H1 (cell line): ENCODE measurements around the gene PRSS21. TPM values are rescaled to one million over a fixed set of nuclear protein-coding genes. Genes with fewer than 3 reads are reported as not detected.
A peak's percentile ranks its signal among the peaks of the same experiment; 100 is the strongest.

Source experiments
- CTCF ChIA-PET: fragments of 300-600 bp; sonication (Branson Sonifier 250); formaldehyde crosslinking; loops from one replicate; lab custom pipeline; 2021; ENCODE audit not compliant: partially characterized antibody; lab: Charles Lee
- POLR2A ChIA-PET: fragments of 300-600 bp; sonication (Branson Sonifier 250); formaldehyde crosslinking; loops from one replicate; lab custom pipeline; 2021; ENCODE audit warnings: inconsistent platforms; ENCODE audit not compliant: partially characterized antibody; lab: Charles Lee
- DNase-seq, 2 experiments: peaks; one replicate each; pipeline versions ENCODE4 v3.0.0 to v3.0.0-alpha.2; 2010 to 2022; ENCODE audit warnings: low spot score in 2 of 2, low read depth in 1 of 2, mixed read lengths in 1 of 2
- FAIRE-seq: peaks from 2 replicates; lab custom pipeline; 2011; peaks lifted over from hg19 to GRCh38; lab: Jason Lieb, UNC
- H2AFZ ChIP-seq: 2 replicates; pipeline ENCODE4 v1.8.1; 2012; ENCODE audit warnings: low read length, inconsistent platforms
- H2AK5ac ChIP-seq: 2 replicates; pipeline ENCODE4 v1.6.1; 2013; ENCODE audit warnings: low read depth, low read length
- H2BK120ac ChIP-seq: replicated peaks from 2 replicates; pipeline ENCODE3; 2013; ENCODE audit warnings: low read depth, low read length, inconsistent platforms
- H2BK12ac ChIP-seq: 2 replicates; pipeline ENCODE4 v1.6.1; 2013; ENCODE audit warnings: low read depth, low read length
- H2BK15ac ChIP-seq: 2 replicates; pipeline ENCODE4 v1.6.1; 2013; ENCODE audit warnings: low read length
- H2BK20ac ChIP-seq: 2 replicates; pipeline ENCODE4 v1.6.1; 2013; ENCODE audit warnings: low read length
- H2BK5ac ChIP-seq: 2 replicates; pipeline ENCODE4 v1.6.1; 2013; ENCODE audit warnings: low read depth, low read length
- H3K14ac ChIP-seq: 2 replicates; pipeline ENCODE4 v1.6.1; 2013; ENCODE audit warnings: inconsistent platforms; ENCODE audit not compliant: insufficient read length
- H3K18ac ChIP-seq: 2 replicates; pipeline ENCODE4 v1.6.1; 2013; ENCODE audit warnings: low read length; ENCODE audit errors: extremely low read depth
- H3K23ac ChIP-seq: 2 replicates; pipeline ENCODE4 v1.6.1; 2013; ENCODE audit warnings: inconsistent platforms; ENCODE audit not compliant: insufficient read length
- H3K23me2 ChIP-seq: 2 replicates; pipeline ENCODE4 v1.6.1; 2013; ENCODE audit warnings: low read depth, low read length
- H3K27ac ChIP-seq: 2 replicates; pipeline ENCODE4 v1.6.1; 2011; ENCODE audit warnings: low read depth, low read length, inconsistent platforms
- H3K27me3 ChIP-seq, 4 experiments: replicated peaks in 1 of 4; 1 replicate in 1 of 4; 2 replicates in 3 of 4; pipeline versions ENCODE4 v1.6.1 to v1.8.1; 2011 to 2013; ENCODE audit warnings: low read length in 3 of 4, mild to moderate bottlenecking in 3 of 4, inconsistent platforms in 2 of 4, mixed read lengths in 2 of 4, moderate library complexity in 1 of 4; ENCODE audit not compliant: control insufficient read depth in 3 of 4, insufficient read depth in 3 of 4; ENCODE audit errors: extremely low read depth in 1 of 4
- H3K36me3 ChIP-seq, 4 experiments: 2 replicates each; pipeline versions ENCODE4 v1.6.1 to v1.8.1; 2011 to 2013; ENCODE audit warnings: mild to moderate bottlenecking in 4 of 4, low read length in 3 of 4, moderate library complexity in 2 of 4, control low read depth in 1 of 4, inconsistent platforms in 1 of 4; ENCODE audit not compliant: insufficient read depth in 4 of 4, control insufficient read depth in 2 of 4
- H3K4ac ChIP-seq: replicated peaks from 2 replicates; pipeline ENCODE3; 2013; ENCODE audit warnings: low read length, low read depth, mixed read lengths, inconsistent platforms; ENCODE audit not compliant: insufficient read length
- H3K4me1 ChIP-seq, 4 experiments: replicated peaks in 1 of 4; 1 replicate in 1 of 4; 2 replicates in 3 of 4; pipeline versions ENCODE4 v1.6.1 to v1.8.1; 2011 to 2013; ENCODE audit warnings: low read length in 3 of 4, inconsistent platforms in 2 of 4, mixed read lengths in 1 of 4; ENCODE audit not compliant: insufficient read depth in 4 of 4, control insufficient read depth in 3 of 4
- H3K4me2 ChIP-seq, 2 experiments: 2 replicates each; pipeline versions ENCODE4 v1.6.1 to v1.8.1; 2011 to 2013; ENCODE audit warnings: low read depth in 2 of 2, low read length in 2 of 2, control low read depth in 1 of 2, inconsistent platforms in 1 of 2, mild to moderate bottlenecking in 1 of 2; ENCODE audit not compliant: insufficient read depth in 1 of 2
- H3K4me3 ChIP-seq, 4 experiments: fragments of 200-600, 300-600 bp in 1 of 4; sonication (generic), shearing (Covaris generic), sonication (Bioruptor Twin) in 1 of 4; 2 replicates each; pipeline versions ENCODE4 v1.5.1 to v1.8.1; 2011 to 2016; ENCODE audit warnings: low read length in 4 of 4, low read depth in 3 of 4, control low read depth in 2 of 4, inconsistent platforms in 2 of 4, mild to moderate bottlenecking in 2 of 4, mixed read lengths in 1 of 4, moderate library complexity in 1 of 4; ENCODE audit not compliant: insufficient read depth in 2 of 4; ENCODE audit errors: extremely low read depth in 1 of 4
- H3K56ac ChIP-seq: replicated peaks from 2 replicates; pipeline ENCODE3; 2013; ENCODE audit warnings: low read depth, mild to moderate bottlenecking, mixed read lengths, low read length, inconsistent platforms; ENCODE audit not compliant: insufficient read length
- H3K79me1 ChIP-seq: 2 replicates; pipeline ENCODE4 v1.6.1; 2013; ENCODE audit warnings: low read depth, low read length, control low read depth
- H3K79me2 ChIP-seq, 2 experiments: 2 replicates each; pipeline versions ENCODE4 v1.6.1 to v1.8.1; 2012 to 2013; ENCODE audit warnings: low read length in 2 of 2, mild to moderate bottlenecking in 2 of 2, inconsistent platforms in 1 of 2; ENCODE audit not compliant: insufficient read depth in 2 of 2, control insufficient read depth in 1 of 2
- H3K9ac ChIP-seq, 4 experiments: replicated peaks in 1 of 4; 1 replicate in 1 of 4; 2 replicates in 3 of 4; pipeline versions ENCODE4 v1.6.1 to v1.8.1; 2011 to 2013; ENCODE audit warnings: low read depth in 3 of 4, low read length in 3 of 4, control low read depth in 2 of 4, mild to moderate bottlenecking in 2 of 4, moderate library complexity in 2 of 4, inconsistent platforms in 1 of 4; ENCODE audit errors: extremely low read depth in 1 of 4
- H3K9me3 ChIP-seq, 2 experiments: 2 replicates each; pipeline versions ENCODE4 v1.6.1 to v1.8.1; 2012 to 2013; ENCODE audit warnings: mild to moderate bottlenecking in 2 of 2, moderate library complexity in 2 of 2, control low read depth in 1 of 2, inconsistent platforms in 1 of 2, low read depth in 1 of 2, low read length in 1 of 2, mixed read lengths in 1 of 2; ENCODE audit not compliant: insufficient read depth in 2 of 2
- H4K20me1 ChIP-seq, 2 experiments: replicated peaks in 1 of 2; 2 replicates each; pipeline versions ENCODE3 to v1.8.1; 2011 to 2013; ENCODE audit warnings: inconsistent platforms in 2 of 2, low read length in 2 of 2, mild to moderate bottlenecking in 1 of 2; ENCODE audit not compliant: insufficient read depth in 2 of 2, control insufficient read depth in 1 of 2
- H4K5ac ChIP-seq: 2 replicates; pipeline ENCODE4 v1.6.1; 2013; ENCODE audit warnings: low read length, low read depth, mixed read lengths, inconsistent platforms; ENCODE audit not compliant: insufficient read length
- H4K8ac ChIP-seq: 2 replicates; pipeline ENCODE4 v1.8.0; 2013; ENCODE audit warnings: mild to moderate bottlenecking, moderate library complexity, low read length, inconsistent platforms; ENCODE audit not compliant: insufficient read depth; ENCODE audit errors: extremely low read depth
- H4K91ac ChIP-seq: replicated peaks from 2 replicates; pipeline ENCODE3; 2013; ENCODE audit warnings: low read length, mixed read lengths, inconsistent platforms; ENCODE audit not compliant: insufficient read length
- ATF3 ChIP-seq: IDR thresholded peaks from 2 replicates; pipeline ENCODE4 v1.6.1; 2011; ENCODE audit warnings: low read depth, mild to moderate bottlenecking, low read length; ENCODE audit not compliant: insufficient read depth
- FOSL1 ChIP-seq: IDR thresholded peaks from 2 replicates; pipeline ENCODE4 v1.6.1; 2011; ENCODE audit warnings: mild to moderate bottlenecking, low read depth, low read length, moderate library complexity; ENCODE audit not compliant: insufficient read depth
- GABPA ChIP-seq: IDR thresholded peaks from 2 replicates; pipeline ENCODE4 v1.6.1; 2011; ENCODE audit warnings: mild to moderate bottlenecking, low read length, moderate library complexity, borderline replicate concordance; ENCODE audit not compliant: insufficient read depth
- JUN ChIP-seq: IDR thresholded peaks from 2 replicates; pipeline ENCODE4 v1.6.1; 2011; ENCODE audit warnings: low read depth, mild to moderate bottlenecking, improper control_type of control experiment, low read length
- RFX5 ChIP-seq: IDR thresholded peaks from 2 replicates; pipeline ENCODE4 v1.6.1; 2011; ENCODE audit warnings: low read depth, low read length, improper control_type of control experiment, borderline replicate concordance
- SAP30 ChIP-seq: fragments of 300-600 bp; sonication (generic); IDR thresholded peaks from 2 replicates; pipeline ENCODE4 v1.7.1; 2012; ENCODE audit warnings: low read length, moderate library complexity, mild to moderate bottlenecking, inconsistent platforms; ENCODE audit not compliant: insufficient read depth, insufficient replicate concordance
- SP4 ChIP-seq: IDR thresholded peaks from 2 replicates; pipeline ENCODE4 v1.6.1; 2012; ENCODE audit warnings: low read length, inconsistent platforms
- SRF ChIP-seq: IDR thresholded peaks from 2 replicates; pipeline ENCODE4 v1.6.1; 2011; ENCODE audit warnings: mild to moderate bottlenecking, low read depth, low read length, moderate library complexity
- TCF12 ChIP-seq: IDR thresholded peaks from 2 replicates; pipeline ENCODE4 v1.6.1; 2011; ENCODE audit warnings: low read depth, mild to moderate bottlenecking, low read length
- TEAD4 ChIP-seq: IDR thresholded peaks from 2 replicates; pipeline ENCODE4 v1.6.1; 2012; ENCODE audit warnings: low read depth, low read length, inconsistent platforms, mixed read lengths
- WGBS, 2 experiments: shearing (Covaris generic) in 1 of 2; methylation state at CpG; one replicate each; pipeline versions ENCODE4 v1.1.6 to v1.1.7; 2013 to 2015; ENCODE audit warnings: low lambda C conversion rate in 2 of 2, mixed read lengths in 2 of 2, inconsistent platforms in 1 of 2, low coverage in 1 of 2, missing lambda C conversion rate in 1 of 2; ENCODE audit not compliant: insufficient replicate concordance in 2 of 2, insufficient coverage in 1 of 2, insufficient read length in 1 of 2; ENCODE audit errors: extremely low coverage in 1 of 2, missing lambda C conversion rate in 1 of 2; 5-methylcytosine and 5-hydroxymethylcytosine counted together
- polyA plus RNA-seq, 7 experiments: library from polyadenylated mRNA; depleted of rRNA in 3 of 7; stranded (reverse) in 5 of 7; unstranded in 2 of 7; fragments of >200 nt in 5 of 7; fragments of 200-250 nt in 2 of 7; gene quantifications; 1 replicate in 5 of 7; 2 replicates in 1 of 7; 4 replicates in 1 of 7; pipeline versions ENCODE4 v1.2.1 to v1.2.3, GENCODE V29; 2011 to 2013; ENCODE audit warnings: missing spikeins in 2 of 7, mixed read lengths in 2 of 7
- total RNA-seq: library from RNA; stranded (reverse); fragmentation: NEBNext Ultra II Directional; extraction: Animal tissue kit (Norgen Biotek cat#: 25700); gene quantifications from 2 replicates; pipeline ENCODE4 v1.2.1, GENCODE V29; 2021

The PRSS21 gene
- total and polyA plus RNA-seq, 2 of the 8 experiments (the other 6 are each of a cell fraction or from before 2014, with no cell fraction given): 0.76 to 1.0 TPM

DNA sequence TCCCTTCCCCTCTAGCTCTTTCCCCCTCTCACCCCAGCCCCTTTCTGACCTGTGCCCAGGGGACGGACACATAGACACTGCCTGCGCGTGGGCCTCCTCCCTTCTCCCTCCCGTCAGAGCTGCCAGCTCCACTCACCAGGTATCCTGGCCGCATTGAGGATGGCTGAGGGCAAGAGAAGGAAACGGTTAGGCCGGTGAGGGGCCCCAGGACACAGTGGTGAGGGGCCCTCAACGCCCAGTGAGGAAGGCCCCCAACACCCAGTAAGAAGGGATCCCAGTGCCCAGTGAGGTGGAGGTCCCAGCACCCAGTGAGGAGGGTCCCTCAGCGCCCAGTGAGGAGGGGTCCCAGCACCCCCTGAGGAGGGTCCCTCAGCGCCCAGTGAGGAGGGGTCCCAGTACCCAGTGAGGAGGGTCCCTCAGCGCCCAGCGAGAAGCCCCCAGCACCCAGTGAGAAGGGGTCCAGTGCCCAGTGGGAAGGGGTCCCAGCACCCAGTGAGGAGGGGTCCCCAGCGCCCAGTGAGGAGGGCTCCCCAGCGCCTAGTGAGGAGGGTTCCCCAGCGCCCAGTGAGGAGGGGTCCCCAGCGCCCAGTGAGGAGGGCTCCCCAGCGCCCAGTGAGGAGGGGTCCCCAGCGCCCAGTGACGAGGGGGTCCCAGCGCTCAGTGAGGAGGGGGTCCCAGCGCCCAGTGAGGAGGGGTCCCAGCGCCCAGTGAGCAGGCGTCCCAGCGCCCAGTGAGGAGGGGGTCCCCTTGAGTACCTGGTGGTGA lies 39.8 kb downstream of the PRSS21 start:
- FAIRE-seq: no peak
- TF ChIP-seq SRF (no peak), GABPA (no peak), SAP30 (no peak), SP4 (no peak), TEAD4 (no peak), FOSL1 (no peak), ATF3 (no peak), TCF12 (no peak), RFX5 (no peak), JUN (no peak)

More for the DNA sequence above, 39.8 kb downstream of the PRSS21 start:
- H3K14ac ChIP-seq: no peak overlapping the region
- peak overlapping the region in 2 of 4 experiments; percentile 42 to 55; a peak in 4 of 8 replicates for H3K4me3 ChIP-seq
- 0 out of 2 replicates have a peak overlapping the region, but pooled peaks have one; percentile 18 for H2BK20ac ChIP-seq
- H2BK15ac ChIP-seq: peak overlapping the region; percentile 95; the same call in 1 of the 2 replicates
- peak overlapping the region; percentile 60; the same call in 1 of the 2 replicates for H2BK5ac ChIP-seq
- ChIA-PET POLR2A (interaction anchor here (0.6 to 1.9 kb wide), 4 partner anchors 11 to 105 kb away, joined by 3 to 6 read pairs (median 4); no protein-coding TSS in a partner anchor), CTCF (interaction anchor here (0.8 to 4.4 kb wide), 5 partner anchors 12 to 70 kb away, joined by 3 to 49 read pairs (median 11); no protein-coding TSS in a partner anchor)
- peaks cover 3 to 12% (median 6%) of the 10 kb centered on the region in 4 experiments; a peak in 5 of 7 replicates for H3K4me1 ChIP-seq
- H3K56ac ChIP-seq: no peak overlapping the region
- H3K23me2 ChIP-seq: peaks cover 11% of the 10 kb centered on the region; the same call in 1 of the 2 replicates
- H3K79me1 ChIP-seq: no peaks in the 10 kb centered on the region
- H3K27me3 ChIP-seq: peaks cover 2 to 19% (median 8%) of the 10 kb centered on the region in 4 experiments; a peak in 4 of 7 replicates
- no peak overlapping the region for H3K23ac ChIP-seq
- H4K8ac ChIP-seq: 0 out of 2 replicates have a peak overlapping the region, but pooled peaks have one; percentile 3
- no peak overlapping the region for H3K27ac ChIP-seq
- H3K79me2 ChIP-seq: no peaks in the 10 kb centered on the region
- H2AFZ ChIP-seq: no peak overlapping the region
- peak overlapping the region; percentile 75 to 82; a peak in 3 of 4 replicates for H3K4me2 ChIP-seq
- WGBS, 2 experiments: 76% methylated on average over 18 of the region's 24 CpGs; no CpG with 5 or more reads in 1 of the 2 experiments
- H3K36me3 ChIP-seq: peaks cover 0 to 3% (median 0%) of the 10 kb centered on the region in 4 experiments; a peak in 1 of 8 replicates
- no peak overlapping the region for H4K5ac ChIP-seq
- H3K18ac ChIP-seq: no peak overlapping the region
- H3K9me3 ChIP-seq: peaks cover 8 to 17% of the 10 kb centered on the region in 2 experiments
- 0 out of 2 replicates have a peak overlapping the region, but pooled peaks have one; percentile 82 for H2AK5ac ChIP-seq
- no peak overlapping the region for H3K4ac ChIP-seq
- DNase-seq: no peak
- H4K91ac ChIP-seq: peak overlapping the region; percentile 86
- H2BK12ac ChIP-seq: peak overlapping the region; percentile 60; the same call in 1 of the 2 replicates
- no peak overlapping the region for H3K9ac ChIP-seq
- peaks cover 0 to 2% of the 10 kb centered on the region in 2 experiments for H4K20me1 ChIP-seq
- no peak overlapping the region for H2BK120ac ChIP-seq
